GM15510 (cell line): ENCODE data around the gene CEP55.

ENCODE experiments used
- POLR2A ChIP-seq: IDR thresholded peaks from 3 replicates; pipeline ENCODE4 v1.6.1; 2011; ENCODE audit warnings: borderline replicate concordance; ENCODE audit not compliant: insufficient read length; ENCODE audit errors: extremely low read depth

Gene CEP55

GRCh38 chr10:93464776-93465388 lies 31.5 kb upstream of the CEP55 start:
- TF ChIP-seq POLR2A: no peak

GRCh38 chr10:93465806-93466675 lies 30.4 kb upstream of the CEP55 start:
- TF ChIP-seq POLR2A: no peak

GRCh38 chr10:93468461-93469213 lies 27.8 kb upstream of the CEP55 start:
- no peak for TF ChIP-seq POLR2A

GRCh38 chr10:93469454-93469853 lies 27.0 kb upstream of the CEP55 start:
- no peak for TF ChIP-seq POLR2A

GRCh38 chr10:93471110-93471651 lies 25.2 kb upstream of the CEP55 start:
- TF ChIP-seq POLR2A: no peak

GRCh38 chr10:93473161-93473560 lies 23.3 kb upstream of the CEP55 start:
- no peak for TF ChIP-seq POLR2A

GRCh38 chr10:93473804-93474472 lies 22.5 kb upstream of the CEP55 start:
- no peak for TF ChIP-seq POLR2A

- no peak for TF ChIP-seq POLR2A
Observed at GRCh38 chr10:93475227-93475626, 21.2 kb upstream of the CEP55 start.

- no peak for TF ChIP-seq POLR2A
Observed at GRCh38 chr10:93475871-93476270, 20.5 kb upstream of the CEP55 start.

GRCh38 chr10:93476756-93477155 lies 19.7 kb upstream of the CEP55 start:
- TF ChIP-seq POLR2A: no peak

- no peak for TF ChIP-seq POLR2A
Observed at GRCh38 chr10:93478873-93479272, 17.5 kb upstream of the CEP55 start.

GRCh38 chr10:93481637-93482144 lies 14.7 kb upstream of the CEP55 start:
- no peak for TF ChIP-seq POLR2A

- TF ChIP-seq POLR2A: no peak
Observed at GRCh38 chr10:93482145-93482834, 14.1 kb upstream of the CEP55 start, which contains the start of gene MYOF. TSS of gene MYOF (minus strand) at chr10:93482334. CDS start at chr10:93482194, 140 bp downstream.

- no peak for TF ChIP-seq POLR2A
Observed at GRCh38 chr10:93485690-93486089, 10.7 kb upstream of the CEP55 start.
